ENCODE measurements around the gene WDR91.
"Not testable (repeated sequence)": the region's sequence is repeated elsewhere in the genome, so short reads cannot be mapped to it uniquely, and the experiment has no call there.

The WDR91 gene

GRCh38 chr7:135179321-135179925 is 31.9 kb downstream of the WDR91 start:
- no peak for DNase-seq (ENCODE audit: low read depth)

DNA sequence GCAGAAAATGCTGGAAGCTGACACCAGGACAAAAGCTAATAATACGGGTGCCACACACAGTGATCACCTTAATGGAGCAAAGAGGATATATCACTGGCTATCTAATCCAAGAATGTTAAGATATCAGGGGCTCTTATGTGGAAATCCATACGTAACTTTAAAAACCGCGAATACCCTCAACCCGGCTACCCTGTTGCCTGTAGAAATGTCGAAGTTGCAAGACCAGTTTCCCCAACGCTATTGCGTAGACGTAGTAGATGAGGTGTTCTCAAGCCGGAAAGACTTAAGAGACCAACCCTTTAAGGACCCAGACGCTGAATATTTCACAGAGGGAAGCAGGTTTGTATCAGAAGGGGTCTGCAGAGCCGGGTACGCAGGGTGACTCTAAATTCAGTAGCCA is 33.0 kb downstream of the WDR91 start:
- no peak for DNase-seq (ENCODE audit: low read depth)

GRCh38 chr7:135177028-135177696 is 34.2 kb downstream of the WDR91 start:
- no peak for DNase-seq (ENCODE audit: low read depth)

DNA sequence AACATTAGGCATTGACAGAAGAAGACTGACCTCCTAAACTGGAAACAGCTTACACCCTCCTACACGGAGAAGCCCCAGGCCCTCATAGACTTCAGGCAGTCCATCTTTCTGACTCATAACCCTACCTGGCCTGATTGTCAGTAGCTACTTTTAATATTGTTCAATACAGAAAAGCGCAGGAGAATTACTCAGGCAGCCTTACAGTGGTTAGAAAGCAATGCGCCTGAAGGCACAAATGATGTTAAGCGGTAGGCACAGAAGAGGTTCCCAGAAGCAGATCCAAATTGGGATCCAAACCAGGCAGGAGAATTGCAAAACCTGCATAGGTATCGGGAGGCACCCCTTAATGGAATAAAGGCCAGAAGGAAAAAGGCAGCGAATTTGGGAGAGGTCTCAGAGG is 35.4 kb downstream of the WDR91 start:
- DNase-seq (ENCODE audit: low read depth) = no peak

- no peak for DNase-seq (ENCODE audit: low read depth)
Measured at GRCh38 chr7:135174941-135175340, 36.4 kb downstream of the WDR91 start.

GRCh38 chr7:135173916-135174315 is 37.4 kb downstream of the WDR91 start:
- not testable (repeated sequence) for DNase-seq (ENCODE audit: low read depth)

- not testable (repeated sequence) for DNase-seq (ENCODE audit: low read depth)
Measured at GRCh38 chr7:135171581-135172291, 39.6 kb downstream of the WDR91 start.

- DNase-seq (ENCODE audit: low read depth) = not testable (repeated sequence)
Measured at GRCh38 chr7:135170998-135171481, 40.3 kb downstream of the WDR91 start.

- DNase-seq (ENCODE audit: low read depth) = peak; percentile 81
Measured at GRCh38 chr7:135170274-135170997, 40.9 kb downstream of the WDR91 start, which contains the start of gene CYREN. Gene CYREN (minus strand): TSS chr7:135170707. CDS start chr7:135168922, 1,785 bp downstream.

DNA sequence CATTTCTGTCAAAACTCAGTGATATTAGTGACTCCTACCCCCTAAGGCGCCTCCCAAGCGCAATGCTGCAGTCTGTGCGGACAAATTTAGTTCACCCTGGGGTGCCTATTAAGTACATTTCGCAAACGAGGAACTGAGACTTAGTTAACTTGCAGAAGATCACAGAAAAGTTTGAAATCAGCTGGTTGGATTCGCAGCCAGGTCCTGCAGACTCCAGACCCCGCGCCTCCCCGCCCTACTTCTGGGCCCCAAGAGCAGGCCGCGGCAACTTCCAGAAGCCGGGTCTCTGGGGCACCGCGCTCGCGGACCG is 41.4 kb downstream of the WDR91 start:
- no peak for DNase-seq (ENCODE audit: low read depth)

- peak; percentile 33 for DNase-seq (ENCODE audit: low read depth)
Measured at GRCh38 chr7:135169141-135169963, 42.0 kb downstream of the WDR91 start.

GRCh38 chr7:135168489-135169140 is 42.7 kb downstream of the WDR91 start:
- no peak for DNase-seq (ENCODE audit: low read depth)

DNA sequence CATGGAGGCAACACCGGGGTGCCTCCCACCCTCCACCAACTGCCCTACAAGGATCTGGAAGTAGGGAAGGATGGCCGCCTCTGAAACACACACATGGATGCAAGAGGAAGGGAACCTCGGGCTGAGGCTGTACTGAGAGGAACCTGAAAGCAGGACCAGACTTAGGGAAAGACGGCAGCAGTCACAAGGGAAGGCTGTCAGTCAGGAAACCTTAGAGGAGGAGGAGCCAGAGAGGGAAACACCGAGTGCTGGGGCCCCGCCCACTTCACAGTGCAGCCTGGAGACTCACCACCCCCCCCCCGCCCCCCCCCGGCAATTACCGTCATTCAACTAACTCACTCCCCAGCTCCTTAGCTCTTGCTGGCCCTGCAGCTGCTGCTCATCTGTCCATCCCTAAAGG is 43.3 kb downstream of the WDR91 start:
- no peak for DNase-seq (ENCODE audit: low read depth)

DNA sequence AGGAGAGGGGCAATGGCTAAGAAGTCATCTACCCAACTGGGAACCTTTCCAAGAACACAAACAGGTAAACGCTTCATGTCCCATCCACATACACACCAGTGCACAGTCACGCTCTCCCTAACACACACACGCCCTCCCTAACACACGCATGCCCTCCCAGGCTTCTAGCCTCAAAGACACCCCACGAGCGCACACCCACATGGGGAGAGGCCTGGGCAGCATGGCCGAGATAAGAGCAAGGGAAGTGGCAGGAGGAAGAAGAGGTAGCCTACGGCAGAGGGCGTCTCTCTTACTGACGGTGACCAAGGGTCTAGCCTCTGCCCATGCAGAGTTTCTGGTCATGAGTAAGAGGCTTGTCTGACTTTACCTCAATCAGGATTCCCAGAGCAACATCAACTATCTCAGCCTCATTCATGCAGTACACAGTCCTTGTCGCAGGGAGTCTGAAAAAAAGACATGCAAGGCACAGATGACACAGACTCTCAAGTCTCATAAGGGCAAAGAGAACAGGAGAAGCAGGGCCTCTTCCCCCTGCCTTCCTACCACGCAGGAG is 43.9 kb downstream of the WDR91 start:
- DNase-seq (ENCODE audit: low read depth) = no peak

DNA sequence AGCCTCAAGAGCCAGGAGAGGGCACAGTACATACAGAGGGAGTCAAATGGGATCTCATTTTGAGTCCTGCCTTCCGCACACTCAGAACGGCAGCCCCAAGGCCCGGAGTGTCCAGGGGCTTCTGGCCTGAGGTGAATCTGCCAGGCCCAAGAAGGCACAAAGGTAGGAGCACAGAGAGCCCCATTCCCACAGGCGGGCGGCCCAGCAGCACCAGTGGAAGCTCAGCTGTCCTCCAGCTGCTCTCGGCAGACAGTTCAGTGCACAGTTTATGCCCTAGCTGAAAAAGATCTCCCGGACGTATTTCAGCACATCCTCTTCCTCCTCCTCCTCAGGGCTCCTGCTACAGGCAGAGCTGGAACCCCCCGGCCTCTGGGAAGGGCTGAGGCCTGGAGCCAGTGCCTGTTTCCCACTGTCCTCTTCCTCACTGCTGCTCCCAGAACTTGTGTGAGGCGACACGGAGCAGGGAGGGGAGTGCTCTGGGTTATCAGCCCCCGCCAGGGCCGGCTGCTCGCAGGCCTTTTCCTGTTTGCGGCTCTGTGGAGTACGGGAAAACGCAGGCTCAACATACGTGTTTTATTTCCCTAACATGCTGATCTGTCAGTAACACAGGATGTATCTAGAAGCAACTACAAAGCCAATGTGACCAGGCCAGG is 44.9 kb downstream of the WDR91 start:
- DNase-seq (ENCODE audit: low read depth) = no peak

- no peak for DNase-seq (ENCODE audit: low read depth)
Measured at GRCh38 chr7:135165862-135166261, 45.5 kb downstream of the WDR91 start.

DNA sequence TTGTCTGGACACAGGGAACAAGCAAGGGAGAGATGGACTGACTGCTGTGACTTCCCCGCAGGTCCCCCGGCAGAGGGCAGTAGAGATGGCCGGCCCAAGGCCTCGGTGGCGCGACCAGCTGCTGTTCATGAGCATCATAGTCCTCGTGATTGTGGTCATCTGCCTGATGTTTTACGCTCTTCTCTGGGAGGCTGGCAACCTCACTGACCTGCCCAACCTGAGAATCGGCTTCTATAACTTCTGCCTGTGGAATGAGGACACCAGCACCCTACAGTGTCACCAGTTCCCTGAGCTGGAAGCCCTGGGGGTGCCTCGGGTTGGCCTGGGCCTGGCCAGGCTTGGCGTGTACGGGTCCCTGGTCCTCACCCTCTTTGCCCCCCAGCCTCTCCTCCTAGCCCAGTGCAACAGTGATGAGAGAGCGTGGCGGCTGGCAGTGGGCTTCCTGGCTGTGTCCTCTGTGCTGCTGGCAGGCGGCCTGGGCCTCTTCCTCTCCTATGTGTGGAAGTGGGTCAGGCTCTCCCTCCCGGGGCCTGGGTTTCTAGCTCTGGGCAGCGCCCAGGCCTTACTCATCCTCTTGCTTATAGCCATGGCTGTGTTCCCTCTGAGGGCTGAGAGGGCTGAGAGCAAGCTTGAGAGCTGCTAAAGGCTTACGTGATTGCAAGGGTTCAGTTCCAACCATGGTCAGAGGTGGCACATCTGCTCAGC is 46.8 kb downstream of the WDR91 start:
- DNase-seq (ENCODE audit: low read depth) = no peak

DNA sequence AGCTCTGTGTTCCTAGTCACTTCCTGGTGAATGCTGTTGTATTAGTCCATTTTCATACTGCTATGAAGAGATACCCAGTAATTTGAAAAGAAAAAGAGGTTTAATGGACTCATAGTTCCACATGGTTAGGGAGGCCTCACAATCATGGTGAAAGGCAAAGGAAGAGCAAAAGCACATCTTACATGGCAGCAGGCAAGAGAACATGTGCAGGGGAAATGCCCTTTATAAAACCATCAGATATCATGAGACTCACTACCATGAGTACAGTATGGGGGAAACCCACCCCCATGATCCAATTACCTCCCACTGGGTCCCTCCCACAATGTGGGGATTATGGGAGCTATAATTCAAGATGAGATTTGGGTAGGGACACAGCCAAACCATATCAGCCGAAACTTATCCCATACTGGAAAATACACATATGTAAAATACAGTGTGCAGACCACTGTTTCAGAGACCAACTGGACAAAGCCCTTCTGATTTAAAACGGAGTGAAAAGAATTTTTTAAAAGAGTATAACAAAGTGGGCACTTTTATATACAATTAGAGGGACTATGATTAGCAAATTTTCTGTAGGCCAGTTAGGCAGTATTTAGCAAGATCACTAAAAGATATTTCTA is 48.8 kb downstream of the WDR91 start:
- no peak for DNase-seq (ENCODE audit: low read depth)

GRCh38 chr7:135161669-135162068 is 49.7 kb downstream of the WDR91 start:
- DNase-seq (ENCODE audit: low read depth) = no peak

Data from activated T-cell treated with anti-CD3 and anti-CD28 coated beads for 1 hour (primary cell).